Spinal cord (tissue), 10 donors: ENCODE data around the gene ADCY7. TPM values are rescaled to one million over a fixed set of nuclear protein-coding genes. Genes with fewer than 3 reads are reported as not detected.

Experiments
- DNase-seq, 6 donors: peaks; one replicate each; pipeline versions ENCODE4 v3.0.0 to v3.0.0-alpha.2; 2013 to 2015; ENCODE audit warnings: low spot score in 6 of 6, low read depth in 4 of 6
- H3K27ac ChIP-seq: one replicate; pipeline ENCODE4 v1.5.1; 2013; ENCODE audit warnings: low read depth, low read length, control low read depth
- H3K27me3 ChIP-seq: one replicate; pipeline ENCODE4 v1.6.1; 2013; ENCODE audit warnings: low read length; ENCODE audit not compliant: control insufficient read depth, insufficient read depth
- H3K36me3 ChIP-seq: one replicate; pipeline ENCODE4 v1.6.1; 2013; ENCODE audit warnings: low read length; ENCODE audit not compliant: control insufficient read depth, insufficient read depth
- H3K4me1 ChIP-seq: one replicate; pipeline ENCODE4 v1.6.1; 2013; ENCODE audit warnings: low read length; ENCODE audit not compliant: control insufficient read depth, insufficient read depth
- H3K4me3 ChIP-seq: one replicate; pipeline ENCODE4 v1.5.1; 2013; ENCODE audit warnings: low read depth, low read length, control low read depth
- H3K9me3 ChIP-seq: one replicate; pipeline ENCODE4 v1.6.1; 2013; ENCODE audit warnings: low read length; ENCODE audit not compliant: control insufficient read depth, insufficient read depth
- WGBS: methylation state at CpG from one replicate; pipeline ENCODE4 v1.1.5; 2013; ENCODE audit warnings: missing lambda C conversion rate; ENCODE audit not compliant: insufficient coverage; 5-methylcytosine and 5-hydroxymethylcytosine counted together
- long read RNA-seq, 4 donors: transcript quantifications; one replicate each; lab custom pipeline, GENCODE V29; 2026
- polyA plus RNA-seq, 2 donors: library from polyadenylated mRNA; unstranded; fragments of 120-200 nt; gene quantifications; one replicate each; pipeline ENCODE4 v1.2.1, GENCODE V29; 2013; ENCODE audit not compliant: insufficient read length in 2 of 2
- total RNA-seq, 2 donors: library from RNA; depleted of rRNA in 1 of 2; stranded (reverse); fragments of 120-200 nt in 1 of 2; fragments of >200 nt in 1 of 2; gene quantifications; one replicate each; pipeline versions ENCODE4 v1.2.3 to v1.2.4, GENCODE V29; 2013 to 2014
- donor health status: healthy.

ADCY7 gene
- 10 to 100 TPM; 12.4 to 26.0 TPM for total RNA-seq
- 10 to 100 TPM; 14.7 to 17.9 TPM for polyA plus RNA-seq
- long read RNA-seq, donor 1: 0 reads
- long read RNA-seq, donor 2, partial matches to known transcripts: 83 of 83 reads
- long read RNA-seq, donor 2, other reads (novel, unspliced or antisense): 0 of 83 reads
- long read RNA-seq, donor 3: 0 reads
- long read RNA-seq, donor 4, partial matches to known transcripts: 27 of 27 reads
- long read RNA-seq, donor 4, other reads (novel, unspliced or antisense): 0 of 27 reads

GRCh38 chr16:50266337-50267091 is at the start of gene ADCY7:
Gene ADCY7, plus strand, starts transcription at chr16:50266551. Its CDS starts 21,629 bp downstream, at chr16:50288180.
- WGBS: 35% methylated on average over 21 of the region's 25 CpGs
- H3K36me3 ChIP-seq: no peaks in the 10 kb centered on the region
- no peak within 1 kb of the TSS for H3K27ac ChIP-seq
- peaks cover 29% of the 10 kb centered on the region for H3K4me1 ChIP-seq
- no peak within 1 kb of the TSS for H3K4me3 ChIP-seq
- H3K9me3 ChIP-seq: no peaks in the 10 kb centered on the region
- H3K27me3 ChIP-seq: no peaks in the 10 kb centered on the region
- peak in 1 of 6 donors; percentile 40 for DNase-seq

GRCh38 chr16:50219402-50219975 is 46.9 kb upstream of the ADCY7 start:
- no peaks in the 10 kb centered on the region for H3K4me1 ChIP-seq
- no peak overlapping the region for H3K27ac ChIP-seq
- 100% methylated on average over 3 of the region's 4 CpGs for WGBS
- no peaks in the 10 kb centered on the region for H3K27me3 ChIP-seq
- DNase-seq: no peak
- no peak overlapping the region for H3K4me3 ChIP-seq
- peaks cover 21% of the 10 kb centered on the region for H3K36me3 ChIP-seq
- no peaks in the 10 kb centered on the region for H3K9me3 ChIP-seq

GRCh38 chr16:50224286-50224685 is 42.1 kb upstream of the ADCY7 start:
- H3K27ac ChIP-seq: no peak overlapping the region
- no peak for DNase-seq
- no peak overlapping the region for H3K4me3 ChIP-seq
- H3K27me3 ChIP-seq: no peaks in the 10 kb centered on the region
- no peaks in the 10 kb centered on the region for H3K9me3 ChIP-seq
- no peaks in the 10 kb centered on the region for H3K4me1 ChIP-seq
- 100% methylated on average over 1 of the region's 3 CpGs for WGBS
- peaks cover 31% of the 10 kb centered on the region for H3K36me3 ChIP-seq

- H3K4me1 ChIP-seq: no peaks in the 10 kb centered on the region
- H3K9me3 ChIP-seq: no peaks in the 10 kb centered on the region
- no peak overlapping the region for H3K27ac ChIP-seq
- H3K27me3 ChIP-seq: no peaks in the 10 kb centered on the region
- H3K36me3 ChIP-seq: peaks cover 26% of the 10 kb centered on the region
- WGBS: no CpG with 5 or more reads among the region's 3 CpGs
- H3K4me3 ChIP-seq: no peak overlapping the region
- DNase-seq: no peak
These were observed 39.2 kb upstream of the ADCY7 start for GRCh38 chr16:50227120-50227519.

GRCh38 chr16:50227665-50228064 is 38.7 kb upstream of the ADCY7 start:
- DNase-seq: no peak
- H3K4me3 ChIP-seq: no peak overlapping the region
- no peaks in the 10 kb centered on the region for H3K27me3 ChIP-seq
- WGBS: 100% methylated on average over 2 of the region's 8 CpGs
- no peaks in the 10 kb centered on the region for H3K9me3 ChIP-seq
- H3K27ac ChIP-seq: no peak overlapping the region
- H3K36me3 ChIP-seq: peaks cover 26% of the 10 kb centered on the region
- H3K4me1 ChIP-seq: no peaks in the 10 kb centered on the region

- Histone ChIP-seq H3K9me3 (no peaks in the 10 kb centered on the region), H3K27me3 (no peaks in the 10 kb centered on the region), H3K36me3 (peaks cover 26% of the 10 kb centered on the region), H3K27ac (no peak overlapping the region), H3K4me1 (no peaks in the 10 kb centered on the region), H3K4me3 (no peak overlapping the region)
- DNase-seq: no peak
- WGBS: 80% methylated on average over 2 of the region's 5 CpGs
These were observed 37.9 kb upstream of the ADCY7 start for GRCh38 chr16:50228364-50228868.

- H3K4me3 ChIP-seq: no peak overlapping the region
- no peak for DNase-seq
- H3K27ac ChIP-seq: no peak overlapping the region
- H3K36me3 ChIP-seq: peaks cover 26% of the 10 kb centered on the region
- H3K27me3 ChIP-seq: no peaks in the 10 kb centered on the region
- WGBS: 92% methylated on average over 7 of the region's 10 CpGs
- no peaks in the 10 kb centered on the region for H3K9me3 ChIP-seq
- no peaks in the 10 kb centered on the region for H3K4me1 ChIP-seq
These were observed 37.1 kb upstream of the ADCY7 start for GRCh38 chr16:50229149-50229726.

GRCh38 chr16:50234771-50235556 is 31.4 kb upstream of the ADCY7 start:
- Histone ChIP-seq H3K9me3 (no peaks in the 10 kb centered on the region), H3K4me3 (no peak overlapping the region), H3K27ac (no peak overlapping the region), H3K4me1 (no peaks in the 10 kb centered on the region), H3K36me3 (no peaks in the 10 kb centered on the region), H3K27me3 (no peaks in the 10 kb centered on the region)
- 100% methylated on average over 1 of the region's 5 CpGs for WGBS
- DNase-seq: no peak

- H3K9me3 ChIP-seq: no peaks in the 10 kb centered on the region
- no peaks in the 10 kb centered on the region for H3K36me3 ChIP-seq
- H3K27me3 ChIP-seq: no peaks in the 10 kb centered on the region
- no peak overlapping the region for H3K27ac ChIP-seq
- 51% methylated on average over 4 of the region's 6 CpGs for WGBS
- no peak overlapping the region for H3K4me3 ChIP-seq
- H3K4me1 ChIP-seq: no peaks in the 10 kb centered on the region
- DNase-seq: peak in 1 of 6 donors; percentile 24
These were observed 30.8 kb upstream of the ADCY7 start for GRCh38 chr16:50235581-50235980.
